Natural killer cell (primary cell): ENCODE data around the gene COG6. TPM values are rescaled to one million over a fixed set of nuclear protein-coding genes. Genes with fewer than 3 reads are reported as not detected.

Source experiments
- ATAC-seq, 3 donors: fragments of 150-1000 bp in 2 of 3; fragments of 200-7000 bp in 1 of 3; cut with Tn5 transposase; 1 replicate in 1 of 3; 2 replicates in 2 of 3; pipeline ENCODE4 v1.10.0; 2021; ENCODE audit warnings: mild to moderate bottlenecking in 2 of 3, moderate library complexity in 2 of 3
- DNase-seq, 2 donors: peaks; one replicate each; pipeline versions ENCODE4 v3.0.0 to v3.0.0-alpha.2; 2013 to 2021; ENCODE audit warnings: mixed read lengths in 1 of 2
- H3K27ac ChIP-seq: one replicate; pipeline ENCODE4 v1.5.1; 2013; ENCODE audit warnings: mild to moderate bottlenecking, low read length
- H3K27me3 ChIP-seq: one replicate; pipeline ENCODE4 v1.6.1; 2013; ENCODE audit warnings: low read length; ENCODE audit not compliant: control insufficient read depth, insufficient read depth
- H3K36me3 ChIP-seq: one replicate; pipeline ENCODE4 v1.6.1; 2013; ENCODE audit warnings: low read length; ENCODE audit not compliant: control insufficient read depth, insufficient read depth
- H3K4me1 ChIP-seq: one replicate; pipeline ENCODE4 v1.6.1; 2013; ENCODE audit warnings: low read length; ENCODE audit not compliant: control insufficient read depth, insufficient read depth
- H3K4me3 ChIP-seq: one replicate; pipeline ENCODE4 v1.5.1; 2013; ENCODE audit warnings: low read length
- H3K9me3 ChIP-seq: one replicate; pipeline ENCODE4 v1.6.1; 2013; ENCODE audit warnings: low read length; ENCODE audit not compliant: control insufficient read depth, insufficient read depth
- H3K27ac Mint-ChIP-seq, 2 donors: one replicate each; pipeline ENCODE4 v1.8.0; 2022; ENCODE audit warnings: mild to moderate bottlenecking in 2 of 2, mixed read lengths in 2 of 2, moderate library complexity in 1 of 2
- H3K27me3 Mint-ChIP-seq, 2 donors: one replicate each; pipeline ENCODE4 v1.8.0; 2022; ENCODE audit warnings: low read depth in 2 of 2, mixed read lengths in 2 of 2
- H3K36me3 Mint-ChIP-seq: one replicate; pipeline ENCODE4 v1.8.0; 2022; ENCODE audit warnings: mixed read lengths
- H3K4me1 Mint-ChIP-seq, 2 donors: one replicate each; pipeline ENCODE4 v1.8.0; 2022; ENCODE audit warnings: mixed read lengths in 2 of 2
- H3K4me3 Mint-ChIP-seq: one replicate; pipeline ENCODE4 v1.8.0; 2022; ENCODE audit warnings: mild to moderate bottlenecking, moderate library complexity, mixed read lengths
- H3K9me3 Mint-ChIP-seq, 2 donors: one replicate each; pipeline ENCODE4 v1.8.0; 2022; ENCODE audit warnings: mixed read lengths in 2 of 2
- CTCF ChIP-seq: fragments of 200-600 bp; IDR thresholded peaks from one replicate; pipeline ENCODE4 v1.8.0; 2022; ENCODE audit warnings: antibody characterized with exemption
- WGBS: methylation state at CpG from one replicate; pipeline ENCODE4 v1.1.7; 2013; ENCODE audit warnings: missing lambda C conversion rate; ENCODE audit not compliant: insufficient coverage; 5-methylcytosine and 5-hydroxymethylcytosine counted together
- intact Hi-C: fragments of 100-400 bp; cut with micrococcal nuclease; formaldehyde crosslinking; loops from one replicate; pipeline ENCODE4 v1.14.2; 2022
- total RNA-seq, 4 donors: library from RNA; stranded (reverse); fragments of 120-200 nt in 1 of 4; gene quantifications; one replicate each; pipeline versions ENCODE4 v1.2.3 to v1.2.4, GENCODE V29; 2013 to 2022

COG6 gene
- total RNA-seq, 3 donors from 2014 or later (not counting 1 experiment from before 2014, with no cell fraction given) = 30.2 to 36.0 (median 32.3) TPM

- H3K4me1 Mint-ChIP-seq = no peaks in the 10 kb centered on the region
- H3K27ac Mint-ChIP-seq = no peak overlapping the region
- intact Hi-C loops = loop anchor here (5.0 kb wide), 2 partner anchors 560 to 640 kb away; no protein-coding TSS in a partner anchor
- H3K27ac ChIP-seq = no peak overlapping the region
- no peak overlapping the region for H3K4me3 Mint-ChIP-seq
- no peaks in the 10 kb centered on the region for H3K36me3 ChIP-seq
- H3K9me3 ChIP-seq = no peaks in the 10 kb centered on the region
- WGBS = 63% methylated on average over 3 of the region's 5 CpGs
- peak; percentile 86 for TF ChIP-seq CTCF
- H3K4me3 ChIP-seq = no peak overlapping the region
- ATAC-seq (peak in 1 of 3 donors; percentile 39), DNase-seq (peak in 1 of 2 donors; percentile 75)
- H3K27me3 ChIP-seq = peaks cover 2% of the 10 kb centered on the region
- peaks cover 3 to 7% of the 10 kb centered on the region in 2 donors for H3K27me3 Mint-ChIP-seq
- no peaks in the 10 kb centered on the region for H3K36me3 Mint-ChIP-seq
- no peaks in the 10 kb centered on the region for H3K4me1 ChIP-seq
- H3K9me3 Mint-ChIP-seq = no peaks in the 10 kb centered on the region
Observed at GRCh38 chr13:39612023-39612637, 43.3 kb upstream of the COG6 start.

- no peaks in the 10 kb centered on the region for H3K36me3 Mint-ChIP-seq
- no peak overlapping the region for H3K27ac Mint-ChIP-seq
- no peaks in the 10 kb centered on the region for H3K4me1 Mint-ChIP-seq
- Histone ChIP-seq H3K36me3 (no peaks in the 10 kb centered on the region), H3K27me3 (peaks cover 2% of the 10 kb centered on the region), H3K4me3 (no peak overlapping the region), H3K4me1 (no peaks in the 10 kb centered on the region), H3K27ac (no peak overlapping the region), H3K9me3 (no peaks in the 10 kb centered on the region)
- WGBS = 29% methylated on average over 9 of the region's 10 CpGs
- intact Hi-C loops = no loop called here
- H3K9me3 Mint-ChIP-seq = no peaks in the 10 kb centered on the region
- ATAC-seq (peak; percentile 71 to 88 (median 81)), DNase-seq (peak in 1 of 2 donors; percentile 77)
- no peak overlapping the region for H3K4me3 Mint-ChIP-seq
- peak; percentile 71 for TF ChIP-seq CTCF
- peaks cover 9 to 11% of the 10 kb centered on the region in 2 donors for H3K27me3 Mint-ChIP-seq
Observed at GRCh38 chr13:39616087-39616694, 39.3 kb upstream of the COG6 start.

DNA sequence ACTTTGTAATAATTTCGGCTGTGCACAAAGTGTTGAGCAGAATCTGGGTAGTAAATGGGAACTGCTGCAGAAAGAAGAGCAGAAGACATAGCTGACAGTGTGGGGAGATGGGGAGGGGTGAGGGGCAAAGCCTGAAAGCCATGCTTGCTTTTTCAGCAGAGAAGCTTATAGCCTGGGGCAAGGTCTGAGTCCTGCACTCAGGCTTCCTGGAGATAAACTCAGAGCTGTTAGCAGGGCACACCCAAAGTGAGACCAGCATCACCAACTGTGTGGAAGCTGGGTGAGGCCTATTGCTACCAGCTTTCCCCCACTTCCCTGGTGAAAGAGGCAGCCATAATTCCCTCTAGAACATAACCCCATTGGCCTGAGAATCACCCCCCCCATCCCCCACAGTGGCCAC, 36.9 kb upstream of the COG6 start:
- H3K36me3 ChIP-seq = no peaks in the 10 kb centered on the region
- Mint-ChIP-seq H3K36me3 (no peaks in the 10 kb centered on the region), H3K27me3 (peaks cover 16 to 22% of the 10 kb centered on the region in 2 donors), H3K4me1 (no peaks in the 10 kb centered on the region), H3K4me3 (no peak overlapping the region), H3K9me3 (no peaks in the 10 kb centered on the region), H3K27ac (no peak overlapping the region)
- no peaks in the 10 kb centered on the region for H3K4me1 ChIP-seq
- H3K4me3 ChIP-seq = no peak overlapping the region
- no peak overlapping the region for H3K27ac ChIP-seq
- no peak for DNase-seq
- TF ChIP-seq CTCF = no peak
- ATAC-seq = no peak
- H3K9me3 ChIP-seq = no peaks in the 10 kb centered on the region
- 77% methylated on average over 1 of the region's 1 CpG for WGBS
- intact Hi-C loops = no loop called here
- H3K27me3 ChIP-seq = no peaks in the 10 kb centered on the region
